ENCODE data around the gene SLC15A5. TPM values are rescaled to one million over a fixed set of nuclear protein-coding genes. Genes with fewer than 3 reads are reported as not detected.

The SLC15A5 gene
- total and polyA plus RNA-seq, 2 of the 8 experiments (the other 6 are each of a cell fraction or from before 2014, with no cell fraction given) = not detected

DNA sequence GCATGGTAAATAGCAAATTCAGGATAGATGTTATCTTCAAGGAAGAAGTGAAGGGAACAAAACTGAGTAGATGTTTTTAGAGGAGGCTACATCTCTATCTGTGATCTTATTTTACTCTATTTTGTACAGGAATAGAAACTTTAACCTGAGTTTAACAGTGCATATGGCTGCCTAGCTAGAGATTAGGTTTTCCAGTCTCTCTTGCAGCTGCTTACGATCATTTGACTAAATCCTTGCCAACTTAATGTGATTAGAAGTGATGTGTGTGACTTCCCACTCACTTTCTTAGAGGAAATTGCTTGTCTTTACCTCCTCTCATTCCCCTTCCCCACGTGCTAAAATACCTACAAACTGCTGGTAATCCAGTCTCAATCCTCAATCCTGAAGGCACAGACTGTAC is 26.5 kb upstream of the SLC15A5 start:
- no peaks in the 10 kb centered on the region for H3K79me1 ChIP-seq (ENCODE audit: low read depth, low read length)
- H4K8ac ChIP-seq (ENCODE audit: extremely low read depth, insufficient read depth, low read length) = no peak overlapping the region
- H4K20me1 ChIP-seq (replicated peaks in 1 of 2; ENCODE audit: control insufficient read depth in 1 of 2, insufficient read depth in 2 of 2, low read length in 2 of 2) = no peaks in the 10 kb centered on the region
- no peak overlapping the region for H3K18ac ChIP-seq (ENCODE audit: extremely low read depth, low read length)
- no peaks in the 10 kb centered on the region; the same call in 1 of the 2 replicates for H3K23me2 ChIP-seq (ENCODE audit: low read depth, low read length)
- H3K56ac ChIP-seq (replicated peaks; ENCODE audit: insufficient read length, low read depth, low read length) = peak overlapping the region; percentile 10
- H3K4ac ChIP-seq (replicated peaks; ENCODE audit: insufficient read length, low read depth, low read length) = no peak overlapping the region
- ChIA-PET POLR2A (ENCODE audit: partially characterized antibody) (no interaction called here), CTCF (ENCODE audit: partially characterized antibody) (interaction anchor here (1.4 kb wide), 1 partner anchor 19 kb away, joined by 4 read pairs; no protein-coding TSS in a partner anchor)
- no peak overlapping the region for H3K4me3 ChIP-seq (ENCODE audit: extremely low read depth in 1 of 4, insufficient read depth in 2 of 4, low read depth in 3 of 4, low read length in 4 of 4)
- H4K5ac ChIP-seq (ENCODE audit: insufficient read length, low read depth, low read length) = no peak overlapping the region
- no peak overlapping the region for H4K91ac ChIP-seq (replicated peaks; ENCODE audit: insufficient read length, low read length)
- H3K27ac ChIP-seq (ENCODE audit: low read depth, low read length) = no peak overlapping the region
- no peak overlapping the region for H3K14ac ChIP-seq (ENCODE audit: insufficient read length)
- H3K9ac ChIP-seq (replicated peaks in 1 of 4; ENCODE audit: extremely low read depth in 1 of 4, low read depth in 3 of 4, low read length in 3 of 4) = no peak overlapping the region
- no peaks in the 10 kb centered on the region for H3K9me3 ChIP-seq (ENCODE audit: insufficient read depth in 2 of 2, low read depth in 1 of 2, low read length in 1 of 2)
- no peak overlapping the region for H2BK5ac ChIP-seq (ENCODE audit: low read depth, low read length)
- FAIRE-seq (no peak), DNase-seq (ENCODE audit: low read depth in 1 of 2, low spot score in 2 of 2) (no peak)
- H3K23ac ChIP-seq (ENCODE audit: insufficient read length) = no peak overlapping the region
- no peaks in the 10 kb centered on the region for H3K36me3 ChIP-seq (ENCODE audit: control insufficient read depth in 2 of 4, insufficient read depth in 4 of 4, low read length in 3 of 4)
- H3K4me2 ChIP-seq (ENCODE audit: insufficient read depth in 1 of 2, low read depth in 2 of 2, low read length in 2 of 2) = no peak overlapping the region
- no peak overlapping the region for H2BK120ac ChIP-seq (replicated peaks; ENCODE audit: low read depth, low read length)
- H2AFZ ChIP-seq (ENCODE audit: low read length) = 0 out of 2 replicates have a peak overlapping the region, but pooled peaks have one; percentile 21
- no peak overlapping the region for H2BK12ac ChIP-seq (ENCODE audit: low read depth, low read length)
- 81% methylated on average over 2 of the region's 2 CpGs; no CpG with 5 or more reads in 1 of the 2 experiments for WGBS, 2 experiments (ENCODE audit: extremely low coverage in 1 of 2, insufficient coverage in 1 of 2, insufficient read length in 1 of 2, insufficient replicate concordance in 2 of 2, low coverage in 1 of 2, low lambda C conversion rate in 2 of 2, missing lambda C conversion rate in 1 of 2)
- no peak overlapping the region for H2AK5ac ChIP-seq (ENCODE audit: low read depth, low read length)
- no peaks in the 10 kb centered on the region for H3K4me1 ChIP-seq (replicated peaks in 1 of 4; ENCODE audit: control insufficient read depth in 3 of 4, insufficient read depth in 4 of 4, low read length in 3 of 4)
- no peak overlapping the region for H2BK20ac ChIP-seq (ENCODE audit: low read length)
- TF ChIP-seq CREB1 (IDR thresholded peaks at IDR 0.05) (no peak), SIN3A (conservative IDR thresholded peaks at IDR 0.05 in 1 of 2, IDR thresholded peaks at IDR 0.05 in 1 of 2; ENCODE audit: low read depth in 1 of 2, low read length in 2 of 2) (no peak), JUN (IDR thresholded peaks at IDR 0.05; ENCODE audit: low read depth, low read length) (no peak), RBBP5 (IDR thresholded peaks at IDR 0.05; ENCODE audit: borderline replicate concordance, low read depth, low read length) (no peak), POU5F1 (IDR thresholded peaks at IDR 0.05; ENCODE audit: low read depth, low read length) (no peak), RXRA (IDR thresholded peaks at IDR 0.05; ENCODE audit: insufficient read depth, low read depth, low read length) (no peak), BCL11A (IDR thresholded peaks at IDR 0.05; ENCODE audit: low read depth in 2 of 2, low read length in 2 of 2) (no peak), POLR2AphosphoS5 (IDR thresholded peaks at IDR 0.05; ENCODE audit: low read depth, low read length) (no peak), FOSL1 (IDR thresholded peaks at IDR 0.05; ENCODE audit: insufficient read depth, low read depth, low read length) (no peak), BRCA1 (IDR thresholded peaks at IDR 0.05; ENCODE audit: low read depth, low read length) (no peak), HDAC6 (IDR thresholded peaks at IDR 0.05; ENCODE audit: low read depth, low read length) (no peak), SRF (IDR thresholded peaks at IDR 0.05; ENCODE audit: low read depth, low read length) (no peak), NRF1 (IDR thresholded peaks at IDR 0.05; ENCODE audit: low read depth, low read length) (no peak), EGR1 (IDR thresholded peaks at IDR 0.05; ENCODE audit: borderline replicate concordance, low read depth, low read length) (no peak), YY1 (IDR thresholded peaks at IDR 0.05; ENCODE audit: low read depth, low read length) (no peak)
- no peaks in the 10 kb centered on the region for H3K27me3 ChIP-seq (replicated peaks in 1 of 4; ENCODE audit: control insufficient read depth in 3 of 4, extremely low read depth in 1 of 4, insufficient read depth in 3 of 4, low read length in 3 of 4)
- no peak overlapping the region for H2BK15ac ChIP-seq (ENCODE audit: low read length)
- H3K79me2 ChIP-seq (ENCODE audit: control insufficient read depth in 1 of 2, insufficient read depth in 2 of 2, low read length in 2 of 2) = no peaks in the 10 kb centered on the region

Data from H1 (cell line).